UCSD-AML1 (cell line): ENCODE results near the gene TIGD1.
A peak's percentile ranks its signal among the peaks of the same experiment; 100 is the strongest.

Source experiments
- DNase-seq: peaks from one replicate; lab custom pipeline; 2025; ENCODE audit not compliant: unreplicated experiment; lab: John Stamatoyannopoulos, UW

The TIGD1 gene

DNA sequence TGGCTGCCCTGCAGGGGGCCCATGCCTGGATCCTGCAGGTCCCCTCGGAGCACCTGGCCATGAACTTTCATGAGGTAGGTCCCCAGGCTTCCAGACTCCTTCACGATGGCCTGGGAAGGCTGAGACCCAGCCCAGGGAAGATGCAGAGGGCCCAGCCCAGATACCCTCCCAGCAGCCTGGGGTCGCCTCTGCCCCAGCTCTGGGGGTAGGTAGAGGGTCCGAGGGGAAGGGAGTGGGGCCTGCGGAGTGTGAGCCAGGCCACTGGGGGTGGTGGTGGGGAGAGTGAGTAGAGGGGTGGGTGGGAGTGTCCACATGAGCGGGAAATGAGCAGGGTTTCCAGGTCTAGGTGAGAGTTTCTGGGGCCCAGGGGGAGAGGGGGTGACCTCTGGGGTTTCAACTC, 25.6 kb downstream of the TIGD1 start:
- DNase-seq = no peak

- peak; percentile 52 for DNase-seq
Measured at GRCh38 chr2:232523682-232524597, 26.4 kb downstream of the TIGD1 start.

GRCh38 chr2:232523402-232523681, 27.0 kb downstream of the TIGD1 start:
- no peak for DNase-seq

DNA sequence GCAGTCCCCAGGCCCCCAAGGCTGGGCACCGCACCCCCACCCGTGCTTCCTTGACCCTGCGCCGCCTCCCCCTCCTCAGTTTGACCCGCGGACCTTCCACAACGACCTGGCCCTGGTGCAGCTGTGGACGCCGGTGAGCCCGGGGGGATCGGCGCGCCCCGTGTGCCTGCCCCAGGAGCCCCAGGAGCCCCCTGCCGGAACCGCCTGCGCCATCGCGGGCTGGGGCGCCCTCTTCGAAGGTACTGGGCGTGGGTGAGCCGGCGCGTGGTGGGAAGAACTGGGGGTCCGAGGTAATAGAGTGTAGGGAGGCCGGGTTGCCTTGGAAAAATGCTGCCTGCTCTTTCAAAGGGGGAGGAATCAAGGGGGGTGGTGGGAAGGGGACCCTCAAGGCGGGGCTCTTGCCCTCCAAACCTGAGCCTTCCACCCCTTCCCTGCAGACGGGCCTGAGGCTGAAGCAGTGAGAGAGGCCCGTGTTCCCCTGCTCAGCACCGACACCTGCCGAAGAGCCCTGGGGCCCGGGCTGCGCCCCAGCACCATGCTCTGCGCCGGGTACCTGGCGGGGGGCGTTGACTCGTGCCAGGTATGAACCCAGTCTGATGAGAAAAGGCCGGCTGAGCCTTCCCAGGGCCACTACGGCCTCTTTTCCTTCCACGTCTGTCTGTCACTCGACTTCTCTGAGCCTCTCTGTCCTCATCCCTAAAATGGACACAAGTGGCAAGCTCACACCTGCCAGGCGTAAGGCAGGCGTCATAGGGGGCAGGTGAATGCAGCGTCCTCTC, 27.5 kb downstream of the TIGD1 start:
- no peak for DNase-seq

GRCh38 chr2:232521959-232522622, 28.3 kb downstream of the TIGD1 start:
- DNase-seq = peak; percentile 50

GRCh38 chr2:232521098-232521497, 29.3 kb downstream of the TIGD1 start:
- no peak for DNase-seq

GRCh38 chr2:232520489-232520888, 29.9 kb downstream of the TIGD1 start:
- no peak for DNase-seq

DNA sequence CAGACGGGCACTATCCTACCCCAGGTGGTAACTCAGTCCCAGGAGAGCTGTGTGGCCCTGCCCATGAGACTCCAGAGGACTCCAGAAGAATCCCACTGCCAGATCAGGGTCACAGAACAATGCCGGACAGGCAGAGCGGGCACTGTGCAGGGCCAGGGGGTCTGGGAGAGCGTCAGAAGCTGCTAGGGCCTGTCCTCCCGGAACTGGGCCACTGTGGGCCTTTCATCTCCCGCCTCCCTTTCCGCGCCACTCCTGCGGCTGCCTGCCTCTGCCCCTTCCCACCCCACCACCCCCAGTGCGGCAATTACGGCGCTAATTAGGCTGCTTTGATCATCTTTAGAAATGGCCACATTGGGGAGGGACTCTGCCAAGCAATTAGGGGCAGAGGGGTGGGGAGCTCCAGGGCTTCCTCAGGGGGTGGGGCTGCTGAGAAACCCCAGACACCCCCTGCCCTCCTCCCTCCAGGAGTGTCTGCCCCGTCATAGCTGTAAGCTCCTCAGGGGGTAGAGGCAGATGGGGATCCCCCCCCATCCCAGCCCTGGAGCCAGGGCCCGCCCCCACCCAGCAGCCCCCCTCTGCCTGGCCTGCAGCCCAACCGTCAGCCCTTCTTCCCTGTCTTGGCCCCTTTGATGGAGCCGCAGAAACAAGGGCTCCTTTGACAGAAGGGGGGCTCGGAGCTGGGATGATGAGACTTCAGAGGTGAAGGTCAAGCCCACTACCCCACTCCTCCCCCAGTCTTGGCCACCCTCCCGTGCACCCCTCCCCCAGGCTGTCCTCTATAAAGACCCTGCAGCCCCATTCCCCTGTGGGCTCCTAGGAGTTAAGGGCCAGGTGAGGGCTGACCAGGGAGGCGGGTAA, 30.5 kb downstream of the TIGD1 start, which contains the start of gene PRSS56:
PRSS56 (plus strand) TSS at position 808 of the 858 bp plus-strand sequence. CDS start 211 bp downstream, outside the sequence.
- DNase-seq = no peak

GRCh38 chr2:232518844-232519243, 31.5 kb downstream of the TIGD1 start:
- DNase-seq = no peak

DNA sequence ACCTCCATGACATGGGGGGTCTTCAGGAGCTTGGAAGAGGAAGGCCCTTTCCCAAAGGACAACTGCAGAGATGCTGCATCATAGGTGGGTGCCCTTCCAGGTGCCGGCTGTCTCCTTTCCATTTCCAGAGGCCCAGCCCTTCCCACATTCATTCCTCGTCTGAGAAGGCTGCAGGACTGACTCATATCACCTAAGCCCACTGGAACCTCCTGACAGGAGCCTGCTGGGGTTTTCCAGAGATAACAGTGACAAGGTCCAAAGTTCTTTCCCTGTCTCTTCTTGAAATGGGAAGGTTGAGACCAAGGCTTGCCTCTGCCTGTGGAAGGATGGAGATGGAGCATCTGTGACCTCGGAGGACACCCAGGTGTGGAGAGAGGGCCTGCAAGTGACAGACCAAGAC, 33.8 kb downstream of the TIGD1 start:
- no peak for DNase-seq

- no peak for DNase-seq
Measured at GRCh38 chr2:232515639-232516038, 34.7 kb downstream of the TIGD1 start.

DNA sequence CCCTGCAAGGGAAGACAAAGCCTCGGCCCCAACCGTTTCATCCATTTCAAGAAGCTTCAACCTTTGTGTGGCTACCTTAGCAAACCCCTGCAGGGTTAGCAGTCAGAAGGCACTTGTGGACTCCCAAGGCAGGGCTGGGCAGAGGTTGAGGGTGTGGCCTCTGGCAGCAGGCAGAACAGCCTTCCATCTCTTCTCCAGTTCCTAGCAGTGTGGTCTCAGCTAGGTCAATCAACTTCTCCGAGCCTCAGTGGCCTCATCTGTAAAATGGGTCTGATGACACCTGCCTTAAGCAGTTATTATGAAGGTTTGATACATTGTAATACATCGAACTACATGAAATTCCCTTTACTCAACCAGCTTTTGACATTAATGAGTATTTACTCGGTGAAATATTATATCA, 37.0 kb downstream of the TIGD1 start:
- no peak for DNase-seq

DNA sequence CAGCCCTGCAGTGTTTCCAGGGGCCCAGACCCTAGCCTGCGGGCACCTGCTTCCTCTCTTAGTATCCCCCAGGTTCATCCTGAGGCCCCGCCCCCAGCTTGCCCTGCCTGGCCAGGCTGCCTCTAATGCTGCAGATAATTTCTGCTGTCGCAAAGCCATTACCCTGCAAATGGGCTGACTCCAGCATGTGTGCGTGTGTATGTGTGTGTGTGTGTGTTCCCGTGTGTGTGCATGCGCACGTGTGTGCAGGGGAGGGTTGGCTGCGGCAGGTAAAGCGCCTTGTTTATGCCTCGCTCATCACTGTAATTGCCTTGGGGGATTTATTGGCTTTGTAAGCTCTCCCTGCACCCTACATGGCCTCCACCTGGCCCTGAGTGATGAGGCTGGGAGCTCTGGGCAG, 37.8 kb downstream of the TIGD1 start:
- no peak for DNase-seq

- no peak for DNase-seq
Measured at GRCh38 chr2:232511336-232511890, 38.9 kb downstream of the TIGD1 start.

GRCh38 chr2:232508251-232508650, 42.1 kb downstream of the TIGD1 start:
- DNase-seq = no peak

DNA sequence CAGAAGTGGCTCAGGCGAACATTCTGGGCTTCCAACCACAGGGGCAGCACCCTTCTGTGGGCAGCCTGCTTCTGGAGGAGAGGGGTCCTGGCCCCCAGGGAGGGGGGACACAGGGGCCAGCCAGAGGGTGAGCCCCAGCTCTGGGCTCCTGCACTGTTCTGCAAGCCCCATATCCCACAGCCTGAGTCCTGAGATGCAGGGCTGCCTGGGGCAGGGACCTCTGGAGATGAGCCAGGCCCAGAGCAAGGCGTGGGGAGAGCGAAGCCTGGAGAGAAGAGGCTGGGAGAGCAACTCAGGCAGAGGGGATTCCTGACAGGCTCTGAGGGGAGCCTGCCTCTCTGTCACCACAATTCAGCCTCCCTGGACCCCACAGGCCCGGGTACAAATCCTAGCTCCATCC, 43.6 kb downstream of the TIGD1 start:
- no peak for DNase-seq

DNA sequence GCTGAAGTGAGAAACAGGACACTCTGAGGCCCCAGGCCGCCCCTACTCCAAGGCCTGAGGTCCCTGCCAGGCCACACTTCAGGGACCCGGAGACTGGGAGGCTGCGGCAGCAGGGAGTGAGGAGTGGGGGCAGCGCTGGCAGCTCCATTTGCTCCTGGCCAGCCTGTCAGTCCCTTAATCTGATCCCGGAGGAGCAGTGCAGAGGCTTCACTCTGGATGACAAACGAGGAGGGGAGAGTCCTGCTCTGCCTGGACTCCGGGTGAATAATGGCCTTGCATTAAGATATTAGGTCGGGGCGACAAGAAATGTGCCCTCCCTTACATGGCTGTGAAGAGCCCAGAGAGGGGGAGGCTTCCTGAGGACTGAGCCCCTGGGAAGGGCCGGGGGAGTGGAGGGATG, 44.5 kb downstream of the TIGD1 start:
- DNase-seq = no peak

- no peak for DNase-seq
Measured at GRCh38 chr2:232504438-232504837, 45.9 kb downstream of the TIGD1 start.

- DNase-seq = no peak
Measured at GRCh38 chr2:232503809-232504323, 46.5 kb downstream of the TIGD1 start.
